ENCODE results near the gene DENND1A.

Gene DENND1A

GRCh38 chr9:123480096-123480495 is 449.8 kb downstream of the DENND1A start:
- Histone ChIP-seq H3K9ac (ENCODE audit: low read depth, low read length, poor library complexity, severe bottlenecking) (no peak overlapping the region), H3K9me2 (replicated peaks; ENCODE audit: low read depth, low read length) (no peaks in the 10 kb centered on the region), H3K36me3 (ENCODE audit: insufficient read depth, low read length) (no peaks in the 10 kb centered on the region)

GRCh38 chr9:123478967-123479602 is 450.8 kb downstream of the DENND1A start:
- H3K9ac ChIP-seq (ENCODE audit: low read depth, low read length, poor library complexity, severe bottlenecking) = no peak overlapping the region
- H3K4me3 ChIP-seq (ENCODE audit: low read length, poor library complexity, severe bottlenecking) = no peak overlapping the region
- no peaks in the 10 kb centered on the region for H3K36me3 ChIP-seq (ENCODE audit: insufficient read depth, low read length)
- no peaks in the 10 kb centered on the region for H3F3A ChIP-seq (ENCODE audit: low read depth)
- no peak overlapping the region for H3K4me2 ChIP-seq (ENCODE audit: low read depth, low read length, poor library complexity, severe bottlenecking)
- H3K79me2 ChIP-seq (ENCODE audit: insufficient read depth, low read length) = no peaks in the 10 kb centered on the region
- H3K4me1 ChIP-seq (ENCODE audit: insufficient read depth, low read length, poor library complexity, severe bottlenecking) = no peaks in the 10 kb centered on the region
- TF ChIP-seq EZH2phosphoT487 (IDR thresholded peaks at IDR 0.05; ENCODE audit: borderline replicate concordance) (no peak), CTCF (conservative IDR thresholded peaks at IDR 0.05; ENCODE audit: low read length) (no peak)
- no peaks in the 10 kb centered on the region for H3K9me3 ChIP-seq (ENCODE audit: insufficient read depth, low read depth, low read length)
- H3K9me2 ChIP-seq (replicated peaks; ENCODE audit: low read depth, low read length) = no peaks in the 10 kb centered on the region
- H2AFZ ChIP-seq (ENCODE audit: low read length) = no peak overlapping the region
- H4K20me1 ChIP-seq (ENCODE audit: insufficient read depth, low read length, poor library complexity, severe bottlenecking) = no peaks in the 10 kb centered on the region
- H3K27me3 ChIP-seq (ENCODE audit: insufficient read depth, low read length, poor library complexity, severe bottlenecking) = no peaks in the 10 kb centered on the region

More at GRCh38 chr9:123480096-123480495, 449.8 kb downstream of the DENND1A start:
- H3K4me2 ChIP-seq (ENCODE audit: low read depth, low read length, poor library complexity, severe bottlenecking) = no peak overlapping the region
- H3K9me3 ChIP-seq (ENCODE audit: insufficient read depth, low read depth, low read length) = no peaks in the 10 kb centered on the region
- H3K4me3 ChIP-seq (ENCODE audit: low read length, poor library complexity, severe bottlenecking) = no peak overlapping the region
- no peak for TF ChIP-seq CTCF (conservative IDR thresholded peaks at IDR 0.05; ENCODE audit: low read length)
- TF ChIP-seq EZH2phosphoT487 (IDR thresholded peaks at IDR 0.05; ENCODE audit: borderline replicate concordance) = no peak
- no peaks in the 10 kb centered on the region for H3K4me1 ChIP-seq (ENCODE audit: insufficient read depth, low read length, poor library complexity, severe bottlenecking)
- H3K79me2 ChIP-seq (ENCODE audit: insufficient read depth, low read length) = no peaks in the 10 kb centered on the region
- no peaks in the 10 kb centered on the region for H3K27me3 ChIP-seq (ENCODE audit: insufficient read depth, low read length, poor library complexity, severe bottlenecking)
- no peaks in the 10 kb centered on the region for H4K20me1 ChIP-seq (ENCODE audit: insufficient read depth, low read length, poor library complexity, severe bottlenecking)
- no peaks in the 10 kb centered on the region for H3F3A ChIP-seq (ENCODE audit: low read depth)
- no peak overlapping the region for H2AFZ ChIP-seq (ENCODE audit: low read length)

- Histone ChIP-seq H3K9me2 (replicated peaks; ENCODE audit: low read depth, low read length) (no peaks in the 10 kb centered on the region), H2AFZ (ENCODE audit: low read length) (no peak overlapping the region), H3K9me3 (ENCODE audit: insufficient read depth, low read depth, low read length) (no peaks in the 10 kb centered on the region), H3K4me2 (ENCODE audit: low read depth, low read length, poor library complexity, severe bottlenecking) (no peak overlapping the region), H4K20me1 (ENCODE audit: insufficient read depth, low read length, poor library complexity, severe bottlenecking) (no peaks in the 10 kb centered on the region), H3K4me3 (ENCODE audit: low read length, poor library complexity, severe bottlenecking) (no peak overlapping the region), H3K9ac (ENCODE audit: low read depth, low read length, poor library complexity, severe bottlenecking) (no peak overlapping the region), H3K27me3 (ENCODE audit: insufficient read depth, low read length, poor library complexity, severe bottlenecking) (no peaks in the 10 kb centered on the region), H3K79me2 (ENCODE audit: insufficient read depth, low read length) (no peaks in the 10 kb centered on the region), H3F3A (ENCODE audit: low read depth) (no peaks in the 10 kb centered on the region), H3K36me3 (ENCODE audit: insufficient read depth, low read length) (no peaks in the 10 kb centered on the region), H3K4me1 (ENCODE audit: insufficient read depth, low read length, poor library complexity, severe bottlenecking) (no peaks in the 10 kb centered on the region)
- TF ChIP-seq CTCF (conservative IDR thresholded peaks at IDR 0.05; ENCODE audit: low read length) (no peak), EZH2phosphoT487 (IDR thresholded peaks at IDR 0.05; ENCODE audit: borderline replicate concordance) (no peak)
Observed at GRCh38 chr9:123478160-123478559, 451.8 kb downstream of the DENND1A start.
